AG04449 (cell line): Measurements from ENCODE around the gene KIAA0319L.

ENCODE experiments used
- CTCF ChIA-PET: fragments of 350-600 bp; formaldehyde crosslinking; extraction: SDS; loops from one replicate; lab custom pipeline; 2021; ENCODE audit warnings: antibody characterized with exemption; lab: Yijun Ruan, JAX
- POLR2A ChIA-PET: fragments of 400-600, 350-600 bp; formaldehyde crosslinking; extraction: SDS; loops from one replicate; lab custom pipeline; 2020; ENCODE audit warnings: antibody characterized with exemption, inconsistent platforms; lab: Yijun Ruan, JAX
- DNase-seq: peaks from one replicate; pipeline ENCODE4 v3.0.0-alpha.2; 2010; ENCODE audit warnings: low read depth, low spot score
- H3K4me3 ChIP-seq: 2 replicates; pipeline ENCODE4 v1.5.1; 2011; ENCODE audit warnings: low read depth, mild to moderate bottlenecking, control low read depth, low read length
- TF ChIP-seq, protein P1 (sequence below): IDR thresholded peaks from one replicate; pipeline ENCODE4 v1.5.1; 2011; ENCODE audit warnings: mild to moderate bottlenecking, moderate library complexity, low read length, control low read depth, inconsistent platforms; ENCODE audit not compliant: insufficient read depth; ENCODE audit errors: missing control alignments

Gene KIAA0319L

DNA sequence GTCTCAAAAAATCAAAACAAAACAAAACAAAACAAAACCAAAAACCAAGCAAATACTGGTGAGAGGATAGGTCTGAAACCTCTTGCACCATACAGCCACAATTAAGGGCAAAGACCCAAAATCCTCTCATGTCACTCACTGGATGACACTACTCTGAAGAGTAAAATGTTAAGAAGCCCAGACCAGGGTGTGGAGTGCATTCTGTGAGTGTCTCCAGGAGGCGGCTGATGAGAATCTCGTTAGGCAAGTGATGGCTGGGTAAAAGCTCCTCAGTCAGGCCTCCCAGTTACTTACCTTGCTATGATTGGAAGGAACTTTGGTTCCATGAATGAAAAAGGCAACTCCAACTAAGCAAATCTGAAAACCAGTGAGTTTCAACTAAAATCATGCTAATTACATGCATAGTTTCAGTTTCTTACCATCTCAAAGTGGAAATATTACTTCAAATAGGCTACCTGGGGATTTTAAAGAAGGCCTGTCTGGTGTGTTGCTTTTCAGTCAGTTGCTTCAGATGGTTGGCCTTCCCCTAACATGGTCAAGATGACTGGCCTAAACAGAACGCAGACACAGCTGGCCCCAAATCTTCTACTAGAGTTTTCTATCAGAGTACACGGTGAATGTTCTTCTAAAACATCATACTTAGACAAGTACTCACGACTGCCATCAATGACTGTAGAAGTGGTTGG is 95.1 kb downstream of the KIAA0319L start:
- TF ChIP-seq, protein P1, sequence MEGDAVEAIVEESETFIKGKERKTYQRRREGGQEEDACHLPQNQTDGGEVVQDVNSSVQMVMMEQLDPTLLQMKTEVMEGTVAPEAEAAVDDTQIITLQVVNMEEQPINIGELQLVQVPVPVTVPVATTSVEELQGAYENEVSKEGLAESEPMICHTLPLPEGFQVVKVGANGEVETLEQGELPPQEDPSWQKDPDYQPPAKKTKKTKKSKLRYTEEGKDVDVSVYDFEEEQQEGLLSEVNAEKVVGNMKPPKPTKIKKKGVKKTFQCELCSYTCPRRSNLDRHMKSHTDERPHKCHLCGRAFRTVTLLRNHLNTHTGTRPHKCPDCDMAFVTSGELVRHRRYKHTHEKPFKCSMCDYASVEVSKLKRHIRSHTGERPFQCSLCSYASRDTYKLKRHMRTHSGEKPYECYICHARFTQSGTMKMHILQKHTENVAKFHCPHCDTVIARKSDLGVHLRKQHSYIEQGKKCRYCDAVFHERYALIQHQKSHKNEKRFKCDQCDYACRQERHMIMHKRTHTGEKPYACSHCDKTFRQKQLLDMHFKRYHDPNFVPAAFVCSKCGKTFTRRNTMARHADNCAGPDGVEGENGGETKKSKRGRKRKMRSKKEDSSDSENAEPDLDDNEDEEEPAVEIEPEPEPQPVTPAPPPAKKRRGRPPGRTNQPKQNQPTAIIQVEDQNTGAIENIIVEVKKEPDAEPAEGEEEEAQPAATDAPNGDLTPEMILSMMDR: no peak
- ChIA-PET POLR2A (no interaction called here), CTCF (no interaction called here)
- no peak overlapping the region for H3K4me3 ChIP-seq
- DNase-seq: no peak

DNA sequence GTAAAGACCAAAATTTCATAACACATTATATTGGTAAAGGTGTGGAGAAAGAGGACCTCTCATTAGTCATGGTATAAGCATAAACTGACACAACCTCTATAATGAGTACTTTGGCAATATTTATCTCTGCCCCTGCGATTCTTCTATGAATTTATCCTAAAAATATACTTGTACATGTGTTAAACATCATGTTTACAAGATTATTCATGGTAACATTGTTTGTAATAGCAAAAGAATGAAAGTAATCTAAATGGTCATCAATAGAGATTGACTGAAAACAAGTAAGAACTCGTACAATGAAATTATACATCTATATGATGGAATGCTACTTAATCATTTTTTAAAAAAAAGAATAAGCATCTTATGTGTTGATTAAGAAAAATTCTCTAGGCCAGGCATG is 96.4 kb downstream of the KIAA0319L start:
- TF ChIP-seq, protein P1: no peak
- ChIA-PET POLR2A (no interaction called here), CTCF (interaction anchor here (1.5 to 2.4 kb wide), 2 partner anchors 10 to 104 kb away, joined by 5 to 20 read pairs; no protein-coding TSS in a partner anchor)
- no peak for DNase-seq
- no peak overlapping the region for H3K4me3 ChIP-seq

DNA sequence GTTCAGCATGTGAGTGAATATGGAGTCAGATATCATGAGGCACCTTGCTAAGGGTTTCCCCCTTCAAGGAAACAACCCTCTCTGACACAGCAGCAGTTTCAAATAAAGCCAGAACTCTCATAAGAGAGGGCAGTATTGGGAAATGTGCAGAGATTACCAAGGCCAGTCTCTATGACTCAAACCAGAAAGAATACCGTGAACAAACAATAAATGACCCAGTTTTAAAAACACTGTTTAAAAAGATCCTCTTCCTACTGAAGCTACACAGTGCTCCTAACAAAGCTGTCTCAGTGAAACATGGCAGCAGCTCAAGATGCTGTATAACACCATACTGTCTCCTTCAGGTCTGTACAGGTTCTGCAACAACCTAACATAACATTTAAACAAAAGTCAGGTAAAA is 102.6 kb downstream of the KIAA0319L start:
- no peak overlapping the region for H3K4me3 ChIP-seq
- TF ChIP-seq, protein P1: no peak
- POLR2A ChIA-PET: interaction anchor here (0.6 to 1.1 kb wide), 2 partner anchors 102 to 106 kb away, joined by 3 read pairs; no protein-coding TSS in a partner anchor
- CTCF ChIA-PET: interaction anchor here (0.5 to 13.7 kb wide), 10 partner anchors 13 to 318 kb away, joined by 3 to 326 read pairs (median 4); partner anchors contain the start of genes KIAA0319L and NCDN
- DNase-seq: peak; percentile 42

DNA sequence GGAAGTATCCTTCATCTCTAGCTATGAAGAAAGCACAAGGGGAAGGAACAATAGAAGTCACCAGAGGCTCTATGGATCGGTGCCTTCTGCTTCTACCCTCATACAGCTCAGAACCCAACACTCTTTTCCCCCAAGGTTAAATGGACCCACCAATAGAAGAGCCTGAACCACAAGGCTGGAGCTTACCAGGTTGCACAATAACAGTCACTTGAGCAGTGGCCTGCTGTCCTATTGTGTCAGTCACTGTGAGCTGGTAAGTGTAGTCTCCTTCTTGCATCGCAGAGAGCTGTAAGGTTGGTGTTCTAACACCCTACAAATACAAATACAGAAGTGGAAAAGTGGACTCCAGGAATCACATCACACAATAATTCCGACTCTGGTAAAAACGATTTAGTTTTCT is 103.0 kb downstream of the KIAA0319L start:
- TF ChIP-seq, protein P1: no peak
- H3K4me3 ChIP-seq: no peak overlapping the region
- ChIA-PET POLR2A (interaction anchor here (1.1 kb wide), 1 partner anchor 103 kb away, joined by 3 read pairs; no protein-coding TSS in a partner anchor), CTCF (interaction anchor here (0.5 to 13.7 kb wide), 9 partner anchors 13 to 319 kb away, joined by 3 to 326 read pairs (median 5); partner anchors contain the start of genes KIAA0319L and NCDN)
- DNase-seq: no peak

DNA sequence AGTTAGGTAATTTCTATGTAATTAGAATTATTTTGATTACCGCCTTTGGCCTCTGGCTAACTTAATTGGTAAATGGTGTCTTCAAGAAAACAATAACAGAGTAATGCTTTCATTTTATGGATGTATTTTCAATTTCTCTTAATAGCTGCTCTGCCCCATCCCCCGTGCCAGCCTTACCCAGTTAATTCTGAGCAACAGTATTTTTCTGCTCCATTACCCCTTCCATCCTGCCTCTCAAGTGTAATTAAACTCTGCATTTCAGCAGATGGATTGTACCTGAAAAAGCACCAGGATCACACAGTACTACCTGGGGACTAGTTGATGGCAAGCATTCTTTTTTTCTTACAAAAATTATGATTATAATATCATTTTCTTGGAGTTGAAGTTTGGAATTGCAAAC is 104.2 kb downstream of the KIAA0319L start:
- TF ChIP-seq, protein P1: no peak
- no peak for DNase-seq
- no peak overlapping the region for H3K4me3 ChIP-seq
- ChIA-PET CTCF (interaction anchor here (0.5 to 13.7 kb wide), 16 partner anchors 9 to 320 kb away, joined by 3 to 326 read pairs (median 11); partner anchors contain the start of genes C1orf216, CLSPN, KIAA0319L and NCDN), POLR2A (no interaction called here)

DNA sequence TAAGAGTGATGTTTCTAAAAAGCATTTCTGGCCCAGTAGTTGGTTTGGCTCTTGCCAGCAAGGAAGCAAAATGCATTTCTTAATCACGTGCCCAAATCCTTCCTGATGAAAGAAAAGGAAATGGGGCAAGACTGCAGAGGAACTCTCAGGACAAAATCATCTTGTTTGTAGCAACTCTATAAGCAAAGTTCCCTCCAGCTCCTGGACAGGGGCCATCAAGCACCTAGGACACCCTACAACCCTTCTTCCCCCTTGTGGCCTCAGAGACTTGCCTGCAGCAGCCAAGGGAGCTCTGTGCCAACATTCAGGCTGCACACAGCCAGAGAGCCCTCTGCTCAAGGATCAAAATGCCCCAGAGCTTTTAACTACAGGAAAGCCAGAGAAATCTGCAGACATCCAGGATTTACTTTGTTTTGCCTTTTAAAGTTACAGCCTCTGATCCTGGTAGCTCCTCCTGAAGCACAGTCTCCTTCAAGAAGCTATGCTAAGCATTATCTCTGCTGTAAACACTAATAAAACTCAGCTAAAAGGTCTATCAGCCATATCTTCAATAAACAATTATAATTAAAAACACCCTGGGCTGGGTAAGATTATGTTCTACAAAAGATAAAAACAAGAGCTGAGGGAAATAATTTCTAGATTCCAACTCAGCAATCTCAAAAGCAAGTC is 105.0 kb downstream of the KIAA0319L start:
- TF ChIP-seq, protein P1: no peak
- no peak overlapping the region for H3K4me3 ChIP-seq
- POLR2A ChIA-PET: interaction anchor here (2.2 kb wide), 1 partner anchor 113 kb away, joined by 7 read pairs; no protein-coding TSS in a partner anchor
- CTCF ChIA-PET: interaction anchor here (0.5 to 13.7 kb wide), 33 partner anchors 7 to 320 kb away, joined by 3 to 326 read pairs (median 7); partner anchors contain the start of genes C1orf216, CLSPN, KIAA0319L and NCDN
- DNase-seq: no peak
